Measurements from ENCODE around the gene CA7.
A peak's percentile ranks its signal among the peaks of the same experiment; 100 is the strongest.
"Not testable (repeated sequence)": the region's sequence is repeated elsewhere in the genome, so short reads cannot be mapped to it uniquely, and the experiment has no call there.

The CA7 gene

DNA sequence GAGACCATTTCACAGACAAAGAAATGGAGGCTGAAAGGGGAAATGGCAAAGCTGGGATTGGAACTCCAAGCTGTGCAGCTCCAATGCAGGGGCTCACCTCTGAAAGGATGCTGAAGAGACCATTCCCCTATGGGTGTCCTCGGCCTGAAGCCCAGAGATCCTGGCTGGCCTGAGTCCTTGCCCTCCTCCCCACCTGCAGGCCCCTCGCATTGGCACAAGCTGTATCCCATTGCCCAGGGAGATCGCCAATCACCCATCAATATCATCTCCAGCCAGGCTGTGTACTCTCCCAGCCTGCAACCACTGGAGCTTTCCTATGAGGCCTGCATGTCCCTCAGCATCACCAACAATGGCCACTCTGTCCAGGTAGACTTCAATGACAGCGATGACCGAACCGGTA lies 2.6 kb downstream of the CA7 start:
- no peak for DNase-seq

- DNase-seq: no peak
Observed at GRCh38 chr16:66847533-66848067, 3.4 kb downstream of the CA7 start.

- DNase-seq: no peak
Observed at GRCh38 chr16:66848172-66848571, 4.0 kb downstream of the CA7 start.

GRCh38 chr16:66849021-66849420 lies 4.8 kb downstream of the CA7 start:
- DNase-seq: no peak

DNA sequence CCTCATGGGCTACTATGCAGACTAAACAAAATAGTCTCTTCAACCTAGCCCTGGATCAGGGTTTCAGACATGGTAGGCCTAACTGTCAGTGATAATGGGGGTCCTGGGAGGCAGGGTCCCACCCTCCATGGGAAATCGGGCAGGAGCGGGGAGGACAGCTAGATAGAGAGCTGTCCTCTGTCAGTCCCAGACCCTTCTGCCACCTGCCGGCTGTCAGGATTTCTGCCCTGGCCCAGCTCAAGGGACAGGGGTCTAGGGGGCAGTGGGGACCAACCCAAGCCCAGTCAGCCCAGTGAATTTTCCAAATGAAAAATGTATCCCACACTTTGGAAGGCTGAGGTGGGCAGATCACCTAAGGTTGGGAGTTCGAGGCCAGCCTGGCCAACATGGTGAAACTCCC lies 5.3 kb downstream of the CA7 start:
- no peak for DNase-seq

- DNase-seq: no peak
Observed at GRCh38 chr16:66850115-66850815, 6.1 kb downstream of the CA7 start.

GRCh38 chr16:66851166-66851964 lies 7.2 kb downstream of the CA7 start:
- no peak for DNase-seq

DNA sequence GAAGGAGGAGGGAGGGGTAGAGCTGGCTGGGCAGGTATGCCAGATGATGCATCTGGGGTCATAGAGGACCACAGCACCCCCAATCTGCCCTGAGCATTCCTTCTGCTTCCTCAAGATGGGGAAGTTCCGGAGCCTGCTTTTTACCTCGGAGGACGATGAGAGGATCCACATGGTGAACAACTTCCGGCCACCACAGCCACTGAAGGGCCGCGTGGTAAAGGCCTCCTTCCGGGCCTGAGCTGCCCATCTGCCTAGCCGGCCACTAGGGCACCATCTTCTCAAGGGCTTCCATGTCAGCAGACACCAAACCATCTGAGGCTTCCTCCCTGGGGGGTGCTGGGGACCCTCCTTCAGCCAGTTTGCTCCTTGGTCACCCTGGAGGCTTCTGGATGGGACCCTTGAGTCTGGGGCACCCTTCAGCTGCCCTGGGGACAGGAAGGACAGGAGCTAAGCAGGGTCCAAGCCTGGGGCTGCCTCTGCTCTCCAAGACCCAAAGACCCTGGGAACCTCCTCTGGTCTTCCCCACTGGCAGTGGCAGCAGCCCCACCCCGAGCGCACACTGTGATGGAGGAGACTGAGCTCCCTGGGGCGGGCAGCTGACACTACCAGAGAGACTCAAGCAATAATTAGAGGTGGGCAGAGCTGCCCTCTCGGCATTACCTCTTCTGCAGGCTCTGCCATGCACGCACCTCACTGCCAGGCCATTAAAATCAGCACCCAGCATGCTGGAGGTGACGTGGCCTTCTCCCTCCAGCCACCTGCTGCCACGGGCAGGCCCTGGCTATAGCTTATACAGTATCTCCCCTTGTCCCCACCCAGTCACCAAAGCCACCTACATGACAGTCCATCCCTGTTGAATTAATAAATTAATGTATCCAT lies 9.3 kb downstream of the CA7 start:
- no peak for DNase-seq

- DNase-seq: no peak
Observed at GRCh38 chr16:66856184-66856730, 12.0 kb downstream of the CA7 start.

GRCh38 chr16:66856801-66857200 lies 12.6 kb downstream of the CA7 start:
- DNase-seq: no peak

GRCh38 chr16:66857437-66857836 lies 13.2 kb downstream of the CA7 start:
- DNase-seq: no peak

DNA sequence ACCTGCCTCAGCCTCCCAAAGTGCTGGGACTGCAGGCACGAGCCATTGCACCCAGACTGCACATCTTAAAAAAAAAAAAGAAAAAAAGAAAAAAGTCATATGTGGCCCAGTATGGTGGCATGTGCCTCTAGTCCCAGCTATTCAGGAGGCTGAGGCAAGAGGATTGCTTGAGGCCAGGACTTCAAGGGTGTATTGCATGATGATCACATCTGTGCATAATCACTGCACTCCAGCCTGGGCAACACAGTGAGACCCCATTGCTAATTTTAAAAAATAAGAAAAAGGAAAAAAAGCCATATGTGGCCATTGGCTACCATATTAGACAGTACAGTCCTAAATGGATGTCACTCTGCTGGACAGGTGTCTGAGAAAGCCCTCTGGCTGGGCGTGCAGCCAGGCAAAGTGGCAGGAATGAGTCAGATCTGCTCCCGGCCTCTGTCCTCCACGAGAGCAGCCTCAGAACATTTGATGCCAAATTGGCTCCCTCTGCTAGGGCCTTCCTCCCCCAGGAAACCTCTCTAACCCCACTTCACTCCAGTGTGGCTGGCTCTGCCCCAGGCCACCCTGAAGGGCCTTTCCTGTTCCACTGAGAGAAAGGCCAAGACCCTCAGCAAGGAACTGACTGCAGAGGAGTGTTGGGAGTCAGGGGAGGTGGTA lies 14.7 kb downstream of the CA7 start:
- DNase-seq: peak; percentile 54

GRCh38 chr16:66859397-66860068 lies 15.3 kb downstream of the CA7 start:
- no peak for DNase-seq

DNA sequence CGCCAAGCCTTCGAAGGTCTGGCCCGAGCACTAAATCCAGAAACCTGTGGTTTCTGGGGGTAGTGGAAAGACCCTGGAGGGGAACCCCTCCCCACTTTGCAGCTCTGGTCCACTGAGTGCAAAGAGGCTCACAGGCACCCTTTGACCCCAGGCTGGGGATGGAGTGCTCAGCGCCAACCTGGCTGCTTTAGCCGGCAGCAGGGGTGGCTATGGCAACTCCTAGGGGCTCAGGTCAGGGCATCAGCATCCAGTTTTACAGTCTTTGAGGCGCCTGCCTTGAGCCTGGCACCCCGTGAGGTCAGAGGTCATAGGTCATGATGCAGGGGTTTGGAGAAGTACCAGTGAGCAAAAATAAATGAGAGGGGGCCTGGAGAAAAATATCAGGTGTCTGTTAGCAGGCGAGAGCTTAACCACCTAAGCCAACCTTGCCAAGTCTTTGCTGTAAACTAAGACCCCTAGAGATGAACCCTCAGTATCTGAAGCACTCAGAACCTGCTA lies 17.9 kb downstream of the CA7 start:
- no peak for DNase-seq

DNA sequence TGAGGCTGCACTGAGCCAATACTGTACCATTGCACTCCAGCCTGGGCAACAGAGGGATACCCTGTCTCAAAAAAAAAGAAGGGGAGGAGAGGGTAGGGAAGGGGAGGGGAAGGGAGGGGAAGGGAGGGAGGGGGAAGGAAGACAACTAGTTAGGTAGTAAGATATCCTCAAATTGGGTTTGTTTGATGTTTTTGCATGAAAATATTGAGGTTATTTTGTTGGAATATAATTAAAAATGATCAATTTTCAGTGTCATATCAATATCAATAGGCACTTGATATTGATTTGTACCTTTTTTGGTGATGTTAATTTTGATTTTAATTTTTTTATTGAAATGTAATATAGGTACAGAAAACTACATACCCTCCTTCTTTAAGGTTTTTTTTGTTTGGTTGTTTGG lies 19.5 kb downstream of the CA7 start:
- no peak for DNase-seq

GRCh38 chr16:66869424-66869823 lies 25.2 kb downstream of the CA7 start:
- no peak for DNase-seq

- not testable (repeated sequence) for DNase-seq
Observed at GRCh38 chr16:66871363-66871762, 27.1 kb downstream of the CA7 start.

DNA sequence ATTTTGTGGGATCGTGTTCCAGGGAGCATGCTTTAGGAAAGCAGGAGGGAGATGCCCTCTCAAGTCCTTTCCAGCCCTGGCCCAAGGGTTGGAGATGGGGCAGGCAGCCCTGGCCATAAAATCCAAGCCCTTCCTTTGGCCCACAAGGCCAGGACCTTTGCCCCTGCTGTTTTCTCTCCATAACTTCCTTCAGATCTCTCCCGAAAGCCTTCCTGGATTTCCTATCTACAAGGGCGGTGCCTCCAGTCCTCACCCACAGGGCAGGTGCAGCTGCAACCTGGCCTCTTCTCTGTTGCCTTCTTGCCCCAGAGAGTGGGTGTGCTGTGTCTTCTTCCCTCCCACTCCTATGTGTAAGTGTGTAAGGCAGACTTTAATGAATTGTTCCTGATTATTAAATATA lies 27.6 kb downstream of the CA7 start:
- DNase-seq: no peak

DNA sequence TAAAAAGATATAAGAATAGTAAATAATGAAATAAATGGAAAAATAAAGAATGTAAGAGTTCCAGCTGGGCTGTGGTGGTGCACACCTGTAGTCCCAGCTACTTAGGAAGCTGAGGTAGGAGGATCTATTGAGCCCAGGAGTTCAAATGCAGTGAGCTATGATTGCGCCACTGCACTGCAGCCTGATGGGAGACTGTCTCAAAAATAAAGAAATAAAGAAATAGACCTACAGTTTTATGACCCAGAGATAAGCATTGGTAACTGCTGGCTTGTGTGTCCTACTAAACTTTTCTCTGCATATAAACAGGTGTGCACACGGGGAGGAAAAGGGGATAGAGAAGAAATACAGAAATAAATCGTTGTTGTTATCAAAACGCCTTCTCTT lies 28.3 kb downstream of the CA7 start:
- DNase-seq: no peak

- peak; percentile 100 for DNase-seq
Observed at GRCh38 chr16:66872943-66873684, 28.9 kb downstream of the CA7 start.

- no peak for DNase-seq
Observed at GRCh38 chr16:66873685-66874055, 29.5 kb downstream of the CA7 start.
